ENCODE results near the gene MAD1L1. TPM values are rescaled to one million over a fixed set of nuclear protein-coding genes. Genes with fewer than 3 reads are reported as not detected.

MAD1L1 gene
- total RNA-seq, 2 experiments from 2014 or later, result 157 to 160 TPM

DNA sequence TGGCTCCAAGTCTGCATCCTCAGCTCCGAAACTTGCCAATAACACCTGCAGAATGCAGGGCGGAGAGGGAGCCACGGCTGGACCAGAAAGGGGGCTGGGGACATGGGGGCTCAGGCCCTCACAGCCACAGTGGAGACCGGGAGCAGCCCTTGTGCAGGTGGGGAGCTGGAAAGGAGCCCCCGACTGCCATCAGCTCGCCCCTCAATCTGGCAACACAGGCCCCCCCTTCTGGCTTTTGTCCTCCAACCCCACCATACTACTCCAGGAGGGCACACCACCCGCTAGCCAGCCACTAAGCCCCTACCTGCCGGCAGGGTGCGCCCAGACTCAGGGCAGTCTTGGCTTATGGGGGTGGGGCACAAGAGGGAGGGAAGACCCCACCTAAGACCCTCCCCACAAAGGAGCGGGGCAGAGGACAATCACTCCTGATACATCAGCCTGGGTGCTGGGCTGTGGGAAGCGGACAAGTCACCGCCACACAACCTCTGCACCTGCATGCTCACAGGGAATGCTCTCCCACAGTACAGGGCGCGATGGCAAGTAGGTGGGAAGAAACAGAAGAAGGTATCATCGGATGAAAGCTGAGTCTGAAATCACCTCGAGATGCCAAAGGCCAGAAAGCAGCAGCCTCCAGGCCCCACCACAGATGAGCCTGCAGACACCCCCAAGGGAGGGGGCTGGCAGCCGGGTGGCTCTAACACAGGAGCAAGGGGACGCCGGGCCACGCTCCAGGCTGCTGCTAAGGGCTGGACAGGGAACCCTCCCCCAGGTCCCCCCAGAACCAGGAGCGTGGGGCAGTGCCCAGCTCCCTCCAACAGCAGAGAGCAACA is 297.4 kb downstream of the MAD1L1 start:
- Mint-ChIP-seq H3K36me3 (ENCODE audit: low read depth) (peaks cover 81% of the 10 kb centered on the region), H3K27me3 (peaks cover 2% of the 10 kb centered on the region), H3K4me1 (ENCODE audit: low read depth) (peaks cover 57% of the 10 kb centered on the region), H3K9me3 (no peaks in the 10 kb centered on the region), H3K27ac (peak overlapping the region; percentile 92), H3K4me3 (peak overlapping the region; percentile 85)
- Histone ChIP-seq H3K9me3 (ENCODE audit: control insufficient read depth in 1 of 2, insufficient read depth in 1 of 2, low read length in 2 of 2) (no peaks in the 10 kb centered on the region), H3K27ac (ENCODE audit: low read depth in 1 of 2, low read length in 2 of 2) (no peak overlapping the region), H3K4me3 (ENCODE audit: low read length) (no peak overlapping the region), H3K36me3 (ENCODE audit: insufficient read depth, low read length) (peaks cover 52% of the 10 kb centered on the region), H3K27me3 (ENCODE audit: control insufficient read depth in 1 of 2, insufficient read depth in 2 of 2, low read length in 2 of 2) (no peaks in the 10 kb centered on the region), H3K4me1 (ENCODE audit: insufficient read depth, low read length) (peaks cover 58% of the 10 kb centered on the region)
- ATAC-seq (ENCODE audit: poor library complexity), result no peak
- CTCF ChIA-PET, result no interaction called here
- TF ChIP-seq, protein P1, sequence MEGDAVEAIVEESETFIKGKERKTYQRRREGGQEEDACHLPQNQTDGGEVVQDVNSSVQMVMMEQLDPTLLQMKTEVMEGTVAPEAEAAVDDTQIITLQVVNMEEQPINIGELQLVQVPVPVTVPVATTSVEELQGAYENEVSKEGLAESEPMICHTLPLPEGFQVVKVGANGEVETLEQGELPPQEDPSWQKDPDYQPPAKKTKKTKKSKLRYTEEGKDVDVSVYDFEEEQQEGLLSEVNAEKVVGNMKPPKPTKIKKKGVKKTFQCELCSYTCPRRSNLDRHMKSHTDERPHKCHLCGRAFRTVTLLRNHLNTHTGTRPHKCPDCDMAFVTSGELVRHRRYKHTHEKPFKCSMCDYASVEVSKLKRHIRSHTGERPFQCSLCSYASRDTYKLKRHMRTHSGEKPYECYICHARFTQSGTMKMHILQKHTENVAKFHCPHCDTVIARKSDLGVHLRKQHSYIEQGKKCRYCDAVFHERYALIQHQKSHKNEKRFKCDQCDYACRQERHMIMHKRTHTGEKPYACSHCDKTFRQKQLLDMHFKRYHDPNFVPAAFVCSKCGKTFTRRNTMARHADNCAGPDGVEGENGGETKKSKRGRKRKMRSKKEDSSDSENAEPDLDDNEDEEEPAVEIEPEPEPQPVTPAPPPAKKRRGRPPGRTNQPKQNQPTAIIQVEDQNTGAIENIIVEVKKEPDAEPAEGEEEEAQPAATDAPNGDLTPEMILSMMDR (IDR thresholded peaks at IDR 0.05), result no peak
- intact Hi-C loops (cut with DNase I, micrococcal nuclease), result no loop called here
- POLR2A ChIA-PET, result interaction anchor here (2.0 kb wide), 1 partner anchor 8 kb away, joined by 8 read pairs; no protein-coding TSS in a partner anchor
- no peak for DNase-seq

DNA sequence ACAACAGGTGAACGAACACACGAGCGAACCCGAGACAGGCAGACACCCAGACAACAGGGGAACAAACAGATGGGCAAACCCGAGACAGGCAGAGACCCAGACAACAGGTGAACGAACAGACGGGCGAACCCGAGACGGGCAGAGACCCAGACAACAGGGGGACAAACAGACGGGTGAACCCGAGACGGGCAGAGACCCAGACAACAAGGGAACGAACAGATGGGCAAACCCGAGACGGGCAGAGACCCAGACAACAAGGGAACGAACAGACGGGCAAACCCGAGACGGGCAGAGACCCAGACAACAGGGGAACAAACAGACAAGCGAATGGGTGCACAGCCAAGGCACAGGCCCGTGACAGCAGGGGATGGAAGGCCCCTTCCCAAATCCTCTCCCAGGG is 298.0 kb downstream of the MAD1L1 start:
- TF ChIP-seq, protein P1 (IDR thresholded peaks at IDR 0.05), result no peak
- no peaks in the 10 kb centered on the region for H3K27me3 Mint-ChIP-seq
- peak overlapping the region; percentile 85 for H3K4me3 Mint-ChIP-seq
- peaks cover 51% of the 10 kb centered on the region for H3K4me1 Mint-ChIP-seq (ENCODE audit: low read depth)
- POLR2A ChIA-PET, result no interaction called here
- peaks cover 52% of the 10 kb centered on the region for H3K4me1 ChIP-seq (ENCODE audit: insufficient read depth, low read length)
- no peaks in the 10 kb centered on the region for H3K9me3 Mint-ChIP-seq
- H3K27me3 ChIP-seq (ENCODE audit: control insufficient read depth in 1 of 2, insufficient read depth in 2 of 2, low read length in 2 of 2), result no peaks in the 10 kb centered on the region
- CTCF ChIA-PET, result no interaction called here
- peaks cover 75% of the 10 kb centered on the region for H3K36me3 Mint-ChIP-seq (ENCODE audit: low read depth)
- peaks cover 52% of the 10 kb centered on the region for H3K36me3 ChIP-seq (ENCODE audit: insufficient read depth, low read length)
- intact Hi-C loops (cut with DNase I, micrococcal nuclease), result no loop called here
- no peak overlapping the region for H3K27ac ChIP-seq (ENCODE audit: low read depth in 1 of 2, low read length in 2 of 2)
- no peak overlapping the region for H3K4me3 ChIP-seq (ENCODE audit: low read length)
- H3K27ac Mint-ChIP-seq, result peak overlapping the region; percentile 92
- DNase-seq, result no peak
- no peaks in the 10 kb centered on the region for H3K9me3 ChIP-seq (ENCODE audit: control insufficient read depth in 1 of 2, insufficient read depth in 1 of 2, low read length in 2 of 2)
- ATAC-seq (ENCODE audit: poor library complexity), result no peak

DNA sequence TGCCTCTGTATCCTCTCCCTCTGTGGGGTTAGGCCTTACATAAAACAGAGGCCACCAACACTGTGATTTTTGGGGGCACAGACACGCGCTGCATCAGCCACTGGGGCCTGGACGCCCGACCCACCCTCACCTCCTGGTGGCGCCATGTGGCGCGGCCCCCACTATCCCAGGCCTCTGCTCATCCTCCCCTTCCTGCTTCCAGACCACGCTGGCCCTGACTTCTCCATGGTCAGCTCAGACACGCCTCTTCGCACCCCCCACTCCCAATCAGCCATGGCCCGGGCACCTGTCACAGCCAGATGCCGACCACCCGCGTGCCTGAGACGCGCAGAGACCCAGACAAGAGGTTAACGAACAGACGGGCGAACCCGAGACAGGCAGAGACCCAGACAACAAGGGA is 298.7 kb downstream of the MAD1L1 start:
- Mint-ChIP-seq H3K27me3 (no peaks in the 10 kb centered on the region), H3K4me3 (peak overlapping the region; percentile 85), H3K9me3 (no peaks in the 10 kb centered on the region), H3K36me3 (ENCODE audit: low read depth) (peaks cover 68% of the 10 kb centered on the region), H3K27ac (peak overlapping the region; percentile 92), H3K4me1 (ENCODE audit: low read depth) (peaks cover 51% of the 10 kb centered on the region)
- ChIA-PET CTCF (no interaction called here), POLR2A (no interaction called here)
- ATAC-seq (ENCODE audit: poor library complexity) (no peak), DNase-seq (no peak)
- no peak overlapping the region for H3K4me3 ChIP-seq (ENCODE audit: low read length)
- H3K27me3 ChIP-seq (ENCODE audit: control insufficient read depth in 1 of 2, insufficient read depth in 2 of 2, low read length in 2 of 2), result no peaks in the 10 kb centered on the region
- peaks cover 52% of the 10 kb centered on the region for H3K36me3 ChIP-seq (ENCODE audit: insufficient read depth, low read length)
- TF ChIP-seq, protein P1 (IDR thresholded peaks at IDR 0.05), result no peak
- intact Hi-C loops (cut with DNase I, micrococcal nuclease), result no loop called here
- no peaks in the 10 kb centered on the region for H3K9me3 ChIP-seq (ENCODE audit: control insufficient read depth in 1 of 2, insufficient read depth in 1 of 2, low read length in 2 of 2)
- no peak overlapping the region for H3K27ac ChIP-seq (ENCODE audit: low read depth in 1 of 2, low read length in 2 of 2)
- H3K4me1 ChIP-seq (ENCODE audit: insufficient read depth, low read length), result peaks cover 50% of the 10 kb centered on the region
